ENCODE measurements around the gene SHTN1.
A peak's percentile ranks its signal among the peaks of the same experiment; 100 is the strongest.

SHTN1 gene

GRCh38 chr10:116853701-116854100 is 151.3 kb downstream of the SHTN1 start:
- Histone ChIP-seq H3K27ac (no peak overlapping the region), H3K36me3 (no peaks in the 10 kb centered on the region), H3K27me3 (peaks cover 0 to 3% of the 10 kb centered on the region in 2 donors), H3K4me3 (no peak overlapping the region), H3K9me3 (peaks cover 0 to 7% (median 0%) of the 10 kb centered on the region in 3 donors), H3K4me1 (peaks cover 0 to 18% (median 8%) of the 10 kb centered on the region in 4 donors)
- intact Hi-C loops (cut with DNase I; ENCODE audit: low total_unique reads) = no loop called here
- TF ChIP-seq, protein P1, sequence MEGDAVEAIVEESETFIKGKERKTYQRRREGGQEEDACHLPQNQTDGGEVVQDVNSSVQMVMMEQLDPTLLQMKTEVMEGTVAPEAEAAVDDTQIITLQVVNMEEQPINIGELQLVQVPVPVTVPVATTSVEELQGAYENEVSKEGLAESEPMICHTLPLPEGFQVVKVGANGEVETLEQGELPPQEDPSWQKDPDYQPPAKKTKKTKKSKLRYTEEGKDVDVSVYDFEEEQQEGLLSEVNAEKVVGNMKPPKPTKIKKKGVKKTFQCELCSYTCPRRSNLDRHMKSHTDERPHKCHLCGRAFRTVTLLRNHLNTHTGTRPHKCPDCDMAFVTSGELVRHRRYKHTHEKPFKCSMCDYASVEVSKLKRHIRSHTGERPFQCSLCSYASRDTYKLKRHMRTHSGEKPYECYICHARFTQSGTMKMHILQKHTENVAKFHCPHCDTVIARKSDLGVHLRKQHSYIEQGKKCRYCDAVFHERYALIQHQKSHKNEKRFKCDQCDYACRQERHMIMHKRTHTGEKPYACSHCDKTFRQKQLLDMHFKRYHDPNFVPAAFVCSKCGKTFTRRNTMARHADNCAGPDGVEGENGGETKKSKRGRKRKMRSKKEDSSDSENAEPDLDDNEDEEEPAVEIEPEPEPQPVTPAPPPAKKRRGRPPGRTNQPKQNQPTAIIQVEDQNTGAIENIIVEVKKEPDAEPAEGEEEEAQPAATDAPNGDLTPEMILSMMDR (IDR thresholded peaks at IDR 0.05) = no peak
- DNase-seq = no peak

- peaks cover 0 to 3% of the 10 kb centered on the region in 2 donors for H3K27me3 ChIP-seq
- no peak overlapping the region for H3K4me3 ChIP-seq
- intact Hi-C loops (cut with DNase I; ENCODE audit: low total_unique reads) = no loop called here
- H3K36me3 ChIP-seq = no peaks in the 10 kb centered on the region
- no peak overlapping the region for H3K27ac ChIP-seq
- TF ChIP-seq, protein P1 (IDR thresholded peaks at IDR 0.05) = no peak
- DNase-seq = no peak
- peaks cover 0 to 23% (median 10%) of the 10 kb centered on the region in 4 donors for H3K4me1 ChIP-seq
- peaks cover 0 to 3% (median 0%) of the 10 kb centered on the region in 3 donors for H3K9me3 ChIP-seq
Measured at GRCh38 chr10:116853287-116853686, 151.7 kb downstream of the SHTN1 start.

GRCh38 chr10:116852246-116852645 is 152.7 kb downstream of the SHTN1 start:
- H3K4me1 ChIP-seq = peaks cover 0 to 23% (median 10%) of the 10 kb centered on the region in 4 donors
- H3K27me3 ChIP-seq = peaks cover 0 to 3% of the 10 kb centered on the region in 2 donors
- H3K36me3 ChIP-seq = no peaks in the 10 kb centered on the region
- DNase-seq = no peak
- no peak overlapping the region for H3K27ac ChIP-seq
- intact Hi-C loops (cut with DNase I; ENCODE audit: low total_unique reads) = no loop called here
- TF ChIP-seq, protein P1 (IDR thresholded peaks at IDR 0.05) = no peak
- H3K4me3 ChIP-seq = no peak overlapping the region
- no peaks in the 10 kb centered on the region for H3K9me3 ChIP-seq

DNA sequence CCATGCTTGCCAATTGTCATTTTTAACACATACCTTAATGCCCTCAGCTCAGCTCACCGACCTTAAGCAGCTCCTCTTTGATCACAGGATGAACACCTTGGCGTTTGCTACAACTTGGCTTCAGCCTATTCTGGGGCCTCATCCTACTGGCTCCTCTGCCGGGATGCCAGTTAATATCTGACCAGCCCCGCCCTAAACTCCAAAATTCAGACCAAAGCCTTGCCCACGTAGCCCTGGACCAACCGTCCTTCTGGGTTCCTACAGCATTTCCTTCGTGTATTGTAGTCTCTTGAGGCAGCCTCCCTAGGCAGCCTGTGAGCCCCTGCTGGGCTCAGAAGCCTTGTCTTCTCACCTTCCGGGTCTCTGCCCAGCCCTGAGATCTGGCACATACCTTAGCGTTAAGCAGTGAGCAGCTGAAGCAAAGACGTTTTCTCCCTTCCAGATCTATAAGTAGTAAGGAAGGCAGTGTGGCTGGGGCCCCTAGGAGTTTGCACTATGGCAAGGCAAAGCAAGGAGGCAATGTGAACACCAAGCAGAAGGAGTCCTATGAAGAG is 154.9 kb downstream of the SHTN1 start:
- intact Hi-C loops (cut with DNase I; ENCODE audit: low total_unique reads) = no loop called here
- Histone ChIP-seq H3K9me3 (no peaks in the 10 kb centered on the region), H3K27ac (peak overlapping the region; percentile 37 to 40), H3K36me3 (no peaks in the 10 kb centered on the region), H3K4me3 (peak overlapping the region; percentile 57 to 66), H3K27me3 (peaks cover 0 to 3% of the 10 kb centered on the region in 2 donors), H3K4me1 (peaks cover 0 to 23% (median 10%) of the 10 kb centered on the region in 4 donors)
- DNase-seq = no peak
- TF ChIP-seq, protein P1 (IDR thresholded peaks at IDR 0.05) = no peak

GRCh38 chr10:116849248-116850057 is 155.5 kb downstream of the SHTN1 start, which contains the start of gene ENO4:
Gene ENO4 (plus strand): TSS chr10:116849499. CDS start chr10:116849567, 68 bp downstream.
- TF ChIP-seq, protein P1 (IDR thresholded peaks at IDR 0.05) = no peak
- intact Hi-C loops (cut with DNase I; ENCODE audit: low total_unique reads) = no loop called here
- H3K27ac ChIP-seq = peak within 1 kb of the TSS; percentile 37 to 40

More at GRCh38 chr10:116849248-116850057, 155.5 kb downstream of the SHTN1 start, which contains the start of gene ENO4:
- no peaks in the 10 kb centered on the region for H3K9me3 ChIP-seq
- peak within 1 kb of the TSS; percentile 57 to 66 for H3K4me3 ChIP-seq
- peaks cover 0 to 3% of the 10 kb centered on the region in 2 donors for H3K27me3 ChIP-seq
- DNase-seq = peak; percentile 33 to 71
- H3K4me1 ChIP-seq = peaks cover 0 to 23% (median 10%) of the 10 kb centered on the region in 4 donors
- H3K36me3 ChIP-seq = no peaks in the 10 kb centered on the region

Measured in tibial artery (tissue), 4 donors.